Prostate gland (tissue), 2 donors: ENCODE data around the gene WNK2.

Experiments
- POLR2A ChIP-seq: fragments of 450-650 bp; IDR thresholded peaks from one replicate; pipeline ENCODE4 v1.6.1; 2016; ENCODE audit warnings: antibody characterized with exemption, mild to moderate bottlenecking
- POLR2AphosphoS5 ChIP-seq: sonication (generic); formaldehyde crosslinking; IDR thresholded peaks from one replicate; pipeline ENCODE4 v1.6.1; 2017; ENCODE audit warnings: antibody characterized with exemption
- TF ChIP-seq, protein P1 (sequence below), 4 experiments: fragments of 200-600 bp in 2 of 4; fragments of 450-650 bp in 2 of 4; sonication (generic) in 2 of 4; IDR thresholded peaks; 1 replicate in 3 of 4; 2 replicates in 1 of 4; pipeline ENCODE4 v1.5.1; 2016 to 2019; ENCODE audit warnings: antibody characterized with exemption in 4 of 4, mild to moderate bottlenecking in 2 of 4, moderate library complexity in 2 of 4

- TF ChIP-seq, protein P1, sequence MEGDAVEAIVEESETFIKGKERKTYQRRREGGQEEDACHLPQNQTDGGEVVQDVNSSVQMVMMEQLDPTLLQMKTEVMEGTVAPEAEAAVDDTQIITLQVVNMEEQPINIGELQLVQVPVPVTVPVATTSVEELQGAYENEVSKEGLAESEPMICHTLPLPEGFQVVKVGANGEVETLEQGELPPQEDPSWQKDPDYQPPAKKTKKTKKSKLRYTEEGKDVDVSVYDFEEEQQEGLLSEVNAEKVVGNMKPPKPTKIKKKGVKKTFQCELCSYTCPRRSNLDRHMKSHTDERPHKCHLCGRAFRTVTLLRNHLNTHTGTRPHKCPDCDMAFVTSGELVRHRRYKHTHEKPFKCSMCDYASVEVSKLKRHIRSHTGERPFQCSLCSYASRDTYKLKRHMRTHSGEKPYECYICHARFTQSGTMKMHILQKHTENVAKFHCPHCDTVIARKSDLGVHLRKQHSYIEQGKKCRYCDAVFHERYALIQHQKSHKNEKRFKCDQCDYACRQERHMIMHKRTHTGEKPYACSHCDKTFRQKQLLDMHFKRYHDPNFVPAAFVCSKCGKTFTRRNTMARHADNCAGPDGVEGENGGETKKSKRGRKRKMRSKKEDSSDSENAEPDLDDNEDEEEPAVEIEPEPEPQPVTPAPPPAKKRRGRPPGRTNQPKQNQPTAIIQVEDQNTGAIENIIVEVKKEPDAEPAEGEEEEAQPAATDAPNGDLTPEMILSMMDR (IDR thresholded peaks at IDR 0.05) = no peak
- TF ChIP-seq POLR2A (no peak), POLR2AphosphoS5 (no peak)
Measured at GRCh38 chr9:93210974-93211653, 27.2 kb downstream of the WNK2 start.
